Adrenal gland (tissue), 12 donors: ENCODE data around the gene PIGA. TPM values are rescaled to one million over a fixed set of nuclear protein-coding genes. Genes with fewer than 3 reads are reported as not detected.
A peak's percentile ranks its signal among the peaks of the same experiment; 100 is the strongest.

Source experiments
- DNase-seq, 7 donors: peaks; one replicate each; pipeline ENCODE4 v3.0.0-alpha.2; 2019 to 2020
- H3K27ac ChIP-seq, 5 donors: fragments of 200-600 bp; sonication (generic) in 4 of 5; 1 replicate in 3 of 5; 2 replicates in 2 of 5; pipeline versions ENCODE4 v1.5.1 to v1.8.0; 2016 to 2020; ENCODE audit warnings: mild to moderate bottlenecking in 1 of 5
- H3K27me3 ChIP-seq: fragments of 200-600 bp; 2 replicates; pipeline ENCODE4 v1.8.0; 2021
- H3K36me3 ChIP-seq, 2 donors: fragments of 200-600 bp; replicated peaks in 1 of 2; 1 replicate in 1 of 2; 2 replicates in 1 of 2; pipeline versions ENCODE4 v1.5.1 to v1.8.0; 2018 to 2022
- H3K4me1 ChIP-seq, 2 donors: fragments of 200-600 bp; replicated peaks in 1 of 2; 1 replicate in 1 of 2; 2 replicates in 1 of 2; pipeline versions ENCODE4 v1.5.1 to v1.8.0; 2018 to 2021
- H3K4me3 ChIP-seq, 4 donors: fragments of 200-600 bp; sonication (generic) in 3 of 4; one replicate each; pipeline ENCODE4 v1.5.1; 2016 to 2018
- H3K9me3 ChIP-seq, 3 donors: fragments of 200-600 bp; sonication (generic) in 1 of 3; replicated peaks in 1 of 3; 1 replicate in 2 of 3; 2 replicates in 1 of 3; pipeline versions ENCODE4 v1.5.1 to v1.8.0; 2016 to 2021
- CTCF ChIP-seq, 6 experiments: fragments of 450-650 bp in 4 of 6; fragments of 200-600 bp in 2 of 6; sonication (generic) in 1 of 6; IDR thresholded peaks; 1 replicate in 5 of 6; 2 replicates in 1 of 6; pipeline versions ENCODE4 v1.5.1 to v1.8.0; 2016 to 2021; ENCODE audit warnings: antibody characterized with exemption in 6 of 6, mild to moderate bottlenecking in 2 of 6, moderate library complexity in 1 of 6
- POLR2A ChIP-seq, 2 donors: fragments of 450-650 bp; IDR thresholded peaks; one replicate each; pipeline ENCODE4 v1.6.1; 2017; ENCODE audit warnings: antibody characterized with exemption in 2 of 2, mild to moderate bottlenecking in 2 of 2, moderate library complexity in 1 of 2
- WGBS, 4 donors: extraction: QIAGEN DNeasy Blood & Tissue Kit in 2 of 4; methylation state at CpG; one replicate each; pipeline versions ENCODE4 v1.1.5 to v1.1.7; 2013 to 2017; 5-methylcytosine and 5-hydroxymethylcytosine counted together
- intact Hi-C, 2 donors: fragments of 100-400 bp; cut with DNase I; formaldehyde crosslinking; loops; one replicate each; pipeline versions ENCODE4 v1.14.1 to v1.15.0; 2022 to 2023
- polyA plus RNA-seq, 3 donors: library from polyadenylated mRNA; stranded (reverse); fragments of 200-250 nt in 2 of 3; fragments of 350-450 nt in 1 of 3; fragmentation: Illumina TruSeq in 1 of 3; extraction: RNeasy Lipid Tissue Mini Kit (QIAGEN cat#74804) in 1 of 3; gene quantifications; one replicate each; pipeline ENCODE4 v1.2.3, GENCODE V29; 2013 to 2014
- total RNA-seq, 9 donors: library from RNA; depleted of rRNA in 4 of 9; stranded (reverse); fragments of >200 nt in 4 of 9; fragments of 120-200 nt in 1 of 9; fragmentation: NEBNext Ultra II Directional in 1 of 9; extraction: Animal tissue kit (Norgen Biotek cat#: 25700) in 1 of 9; gene quantifications; one replicate each; pipeline versions ENCODE4 v1.1.0 to v1.2.4, GENCODE V29; 2013 to 2023
- donor health status: healthy with polysubstance abuse.
- donor health status: Bipolar disorder and iron deficiency.
- donor health status: DM: yes; HTN: yes; CAD: no.
- donor health status: DM: no; HTN: no; CAD: no.
- donor health status: DM: no; HTN: no; CAD: no.
- donor health status: DM: yes; HTN: yes; CAD: no.

Gene PIGA
- total and polyA plus RNA-seq, 12 donors: 1.1 to 8.8 (median 5.5) TPM

GRCh38 chrX:15271757-15272156 lies 63.6 kb downstream of the PIGA start:
- peaks cover 4% of the 10 kb centered on the region for H3K27me3 ChIP-seq
- no peak for DNase-seq
- WGBS, 4 donors: 81 to 89% (median 87%) methylated on average over 1 of the region's 1 CpG
- no peaks in the 10 kb centered on the region for H3K9me3 ChIP-seq
- intact Hi-C loops: no loop called here
- no peaks in the 10 kb centered on the region for H3K36me3 ChIP-seq
- TF ChIP-seq POLR2A (IDR thresholded peaks at IDR 0.05) (no peak), CTCF (IDR thresholded peaks at IDR 0.05) (no peak)
- H3K4me1 ChIP-seq: no peaks in the 10 kb centered on the region
- no peak overlapping the region for H3K4me3 ChIP-seq
- no peak overlapping the region for H3K27ac ChIP-seq

- H3K4me3 ChIP-seq: peak within 1 kb of the TSS in 1 of 4 donors; percentile 23
- peak within 1 kb of the TSS in 1 of 5 donors; percentile 26 for H3K27ac ChIP-seq
- H3K36me3 ChIP-seq: no peaks in the 10 kb centered on the region
- no peaks in the 10 kb centered on the region for H3K9me3 ChIP-seq
- DNase-seq: peak; percentile 22 to 54 (median 41)
- TF ChIP-seq CTCF (IDR thresholded peaks at IDR 0.05) (no peak), POLR2A (IDR thresholded peaks at IDR 0.05) (no peak)
- WGBS, 4 donors: 34 to 53% (median 37%) methylated on average over 6 to 15 of the region's 15 CpGs
- no peaks in the 10 kb centered on the region for H3K27me3 ChIP-seq
- intact Hi-C loops: no loop called here
- H3K4me1 ChIP-seq: no peaks in the 10 kb centered on the region
These were observed 65.5 kb downstream of the PIGA start, which contains the start of gene ASB9 for GRCh38 chrX:15269618-15270521. Gene ASB9 (minus strand): TSS chrX:15270083. CDS start chrX:15269874, 209 bp downstream.

Other genes with a start within 250 kb of the PIGA start
- gene ASB9, start 65.4 kb downstream of the PIGA start, total RNA-seq: 1 to 10 TPM in 8 of 9 donors, under 1 TPM in 1; 0.39 to 5.4 (median 2.2) TPM
- 1 to 10 TPM in 1 of 3 donors, under 1 TPM in 2; 0.75 to 1.5 (median 0.91) TPM for gene ASB9, start 65.4 kb downstream of the PIGA start, polyA plus RNA-seq
- under 1 TPM in 1 of 9 donors, not detected in 8; 0.14 TPM for gene ASB11, start 19.9 kb downstream of the PIGA start, total RNA-seq
- not detected for gene ASB11, start 19.9 kb downstream of the PIGA start, polyA plus RNA-seq
- gene VEGFD, start 48.9 kb upstream of the PIGA start, total RNA-seq: 10 to 100 TPM in 6 of 9 donors, 1 to 10 TPM in 3; 1.0 to 23.4 (median 14.9) TPM
- gene VEGFD, start 48.9 kb upstream of the PIGA start, polyA plus RNA-seq: 1 to 10 TPM in 2 of 3 donors, under 1 TPM in 1; 0.86 to 9.2 (median 8.5) TPM
- 10 to 100 TPM; 14.0 to 48.6 (median 24.8) TPM for gene PIR, start 157.8 kb upstream of the PIGA start, total RNA-seq
- 10 to 100 TPM; 11.9 to 27.1 (median 18.1) TPM for gene PIR, start 157.8 kb upstream of the PIGA start, polyA plus RNA-seq
- gene BMX, start 165.3 kb upstream of the PIGA start, total RNA-seq: 1 to 10 TPM in 4 of 9 donors, under 1 TPM in 4, not detected in 1; 0.11 to 1.8 (median 0.90) TPM
- gene BMX, start 165.3 kb upstream of the PIGA start, polyA plus RNA-seq: under 1 TPM; 0.29 to 0.91 (median 0.64) TPM